ENCODE results near the gene OR51B2.
"Not testable (repeated sequence)": the region's sequence is repeated elsewhere in the genome, so short reads cannot be mapped to it uniquely, and the experiment has no call there.

Gene OR51B2

DNA sequence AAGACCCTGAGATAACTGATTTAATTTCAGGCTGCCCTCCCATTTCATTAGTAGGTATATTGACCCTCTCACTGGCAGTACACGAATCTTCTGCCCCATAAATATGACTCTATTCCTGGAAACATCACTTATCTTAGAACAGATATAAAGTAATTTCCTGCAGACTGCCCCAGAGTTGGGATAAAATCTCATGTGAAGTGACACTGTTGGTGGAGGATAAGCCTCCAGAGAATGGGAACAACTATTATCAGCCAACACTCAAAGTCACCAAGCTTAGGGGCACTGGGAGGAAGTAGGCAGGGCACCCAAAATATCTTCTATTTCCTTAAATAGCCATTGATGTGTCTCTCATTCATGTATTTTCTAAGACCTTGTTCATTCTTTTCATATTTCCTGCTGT is 11.1 kb upstream of the OR51B2 start:
- in situ Hi-C loops (cut with MboI; ENCODE audit: low pct_unique_long_range_greater_than_20kb, low sequenced_read_pairs) = no loop called here
- DNase-seq = no peak

DNA sequence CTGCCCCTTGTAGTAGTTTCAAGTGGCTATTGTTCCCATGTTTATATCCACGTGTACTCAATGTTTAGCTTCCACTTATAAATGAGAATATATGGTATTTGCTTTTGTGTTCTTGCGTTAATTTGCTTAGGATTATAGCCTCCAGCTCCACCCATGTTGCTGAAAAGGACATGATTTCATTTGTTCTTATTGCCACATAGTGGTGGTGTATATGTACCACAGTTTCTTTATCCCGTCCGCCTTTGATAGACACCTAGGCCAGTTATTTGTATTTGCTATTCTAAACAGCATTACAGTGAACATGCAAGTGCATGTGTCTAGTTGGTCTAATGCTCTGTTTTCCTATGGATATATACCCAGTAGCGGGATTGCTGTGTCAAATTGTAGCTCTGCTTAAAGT is 6.8 kb downstream of the OR51B2 start:
- in situ Hi-C loops (cut with MboI; ENCODE audit: low pct_unique_long_range_greater_than_20kb, low sequenced_read_pairs) = no loop called here
- no peak for DNase-seq

DNA sequence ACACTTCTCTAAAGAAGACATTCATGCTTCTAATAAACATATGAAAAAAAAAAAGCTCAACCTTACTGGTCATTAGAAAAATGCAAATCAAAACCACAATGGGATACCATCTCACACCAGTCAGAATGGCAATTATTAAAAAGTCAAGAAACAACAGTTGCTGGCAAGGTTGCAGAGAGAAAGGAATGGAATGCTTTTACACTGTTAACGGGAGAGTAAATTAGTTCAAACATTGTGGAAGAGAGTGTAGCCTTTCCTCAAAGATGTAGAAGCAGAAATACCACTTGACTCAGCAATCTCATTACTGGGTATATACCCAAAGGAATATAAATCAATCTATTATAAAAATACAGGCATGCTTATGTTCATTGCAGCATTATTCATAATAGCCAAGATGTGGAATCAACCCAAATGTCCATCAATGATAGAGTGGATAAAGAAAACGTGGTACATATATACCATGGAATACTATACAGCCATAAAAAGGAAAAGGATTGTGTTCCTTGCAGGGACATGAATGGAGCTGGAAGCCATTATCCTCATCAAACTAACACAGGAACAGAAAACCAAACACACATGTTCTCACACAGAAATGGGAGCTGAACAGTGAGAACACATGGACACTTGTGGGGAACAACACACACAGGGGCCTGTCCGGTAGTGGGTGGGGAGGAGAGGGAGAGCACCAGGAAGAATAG is 10.6 kb downstream of the OR51B2 start:
- DNase-seq; in situ Hi-C loops (cut with MboI; ENCODE audit: low pct_unique_long_range_greater_than_20kb, low sequenced_read_pairs): not testable (repeated sequence)

DNA sequence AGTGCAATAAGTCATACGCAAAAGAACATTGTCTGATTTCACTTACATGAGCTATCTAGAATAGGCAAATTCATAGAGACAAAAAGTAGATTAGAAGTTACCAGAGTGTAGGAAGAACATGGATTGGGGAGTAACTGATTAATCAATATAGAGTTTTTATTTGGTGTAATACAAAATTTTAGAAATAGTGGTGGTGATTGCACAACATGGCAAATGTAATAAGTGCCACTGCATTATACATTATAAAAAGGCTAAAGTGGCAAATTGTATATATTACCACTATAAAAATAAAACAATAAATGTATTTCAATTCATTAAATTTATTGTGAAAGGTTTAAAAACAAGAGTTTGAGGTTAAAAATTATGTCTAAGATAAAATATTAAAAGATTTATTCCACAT is 13.7 kb downstream of the OR51B2 start:
- in situ Hi-C loops (cut with MboI; ENCODE audit: low pct_unique_long_range_greater_than_20kb, low sequenced_read_pairs) = no loop called here
- no peak for DNase-seq

DNA sequence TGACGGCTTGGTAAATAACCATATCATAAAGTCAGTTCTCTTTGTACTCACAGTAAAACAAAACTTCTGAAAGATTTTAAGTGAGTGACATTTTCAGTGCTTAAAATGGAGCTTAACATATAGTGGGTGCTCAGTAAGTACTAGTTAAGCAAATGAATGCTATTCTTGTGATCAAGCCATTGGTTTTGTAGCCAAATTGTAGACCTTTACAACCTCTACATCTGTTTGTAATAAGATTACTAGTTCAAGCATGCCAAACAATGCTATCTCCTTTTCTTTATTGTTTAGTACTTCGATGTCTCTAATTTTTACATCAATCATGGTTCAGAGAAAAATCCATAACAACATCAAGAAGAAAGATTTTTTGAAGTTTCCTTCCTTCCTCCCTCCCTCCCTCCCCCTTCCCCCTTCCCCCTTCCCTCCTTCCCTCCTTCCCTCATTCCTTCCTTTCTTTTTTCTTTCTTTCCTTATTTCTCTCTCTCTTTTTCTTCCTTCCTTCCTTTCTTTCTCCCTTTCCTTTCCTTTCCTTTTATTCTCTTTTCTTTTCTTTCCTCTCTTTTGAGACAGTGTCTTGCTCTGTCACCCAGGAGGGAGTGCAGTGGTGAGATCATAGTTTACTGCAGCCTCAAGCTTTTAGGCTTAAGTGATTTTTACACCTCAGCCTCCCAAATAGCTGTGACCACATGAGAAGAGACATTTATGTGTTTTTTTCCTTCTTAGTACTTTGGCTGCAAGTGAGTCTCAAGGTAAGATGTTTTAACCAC is 16.7 kb downstream of the OR51B2 start:
- in situ Hi-C loops (cut with MboI; ENCODE audit: low pct_unique_long_range_greater_than_20kb, low sequenced_read_pairs) = no loop called here
- no peak for DNase-seq

DNA sequence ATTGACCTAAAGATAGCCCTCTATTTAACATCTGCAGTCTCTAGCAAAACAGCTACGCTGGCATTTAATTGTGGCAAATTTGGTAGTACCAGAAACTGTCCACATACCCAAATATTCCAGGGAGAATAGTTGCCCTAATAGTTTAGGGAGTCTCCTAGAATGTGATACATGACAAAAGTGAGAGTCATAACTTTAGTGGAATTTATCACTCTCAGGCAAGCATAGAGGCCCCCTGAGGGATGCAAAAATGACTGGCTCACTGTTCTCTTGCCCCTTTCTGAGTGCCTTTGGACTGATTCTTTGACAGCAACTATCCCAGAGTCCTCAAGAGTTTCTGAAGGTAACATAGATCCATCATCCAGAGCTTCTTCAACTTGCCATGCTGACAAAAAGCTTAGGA is 20.1 kb downstream of the OR51B2 start:
- in situ Hi-C loops (cut with MboI; ENCODE audit: low pct_unique_long_range_greater_than_20kb, low sequenced_read_pairs) = no loop called here
- no peak for DNase-seq

DNA sequence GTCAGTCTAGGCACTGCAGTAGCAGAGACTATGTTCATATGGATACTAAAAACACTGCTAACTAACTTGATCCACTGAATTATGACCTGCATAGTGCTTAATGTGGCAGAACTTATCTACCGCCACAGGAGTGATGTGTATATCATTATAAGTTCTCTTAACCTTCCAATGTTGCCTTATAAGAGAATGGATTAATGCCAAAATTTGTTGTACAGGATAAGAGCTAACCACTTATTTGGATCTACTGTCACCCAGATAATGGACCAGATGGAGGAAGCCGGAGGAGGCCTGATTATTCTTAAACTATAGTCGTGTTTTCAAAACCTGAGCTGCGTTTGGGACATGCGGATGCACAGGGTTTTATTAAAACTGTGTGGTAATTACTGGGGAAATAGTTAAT is 20.5 kb downstream of the OR51B2 start:
- in situ Hi-C loops (cut with MboI; ENCODE audit: low pct_unique_long_range_greater_than_20kb, low sequenced_read_pairs) = no loop called here
- no peak for DNase-seq

DNA sequence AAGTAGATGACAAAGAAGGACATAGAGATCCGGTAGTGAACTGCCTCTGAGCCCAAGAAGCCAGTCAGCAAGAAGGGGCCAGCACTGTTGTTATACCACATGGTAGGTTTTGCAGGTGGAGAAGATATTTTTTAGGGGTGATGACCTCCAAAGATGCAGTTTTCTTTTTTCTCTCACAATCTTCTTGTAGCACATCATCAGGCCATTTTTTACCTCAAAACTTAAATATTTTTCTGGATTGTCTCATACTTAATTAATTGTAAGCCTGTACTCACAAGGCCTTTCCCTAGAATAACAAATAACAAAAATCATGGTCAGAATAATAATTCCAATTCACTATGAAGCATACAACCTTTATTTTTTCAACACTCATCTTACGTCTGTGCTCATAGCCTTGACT is 22.3 kb downstream of the OR51B2 start, which contains the start of gene OR51B4:
Gene OR51B4, minus strand, starts transcription at position 101 of the 400 bp plus-strand sequence. Its CDS starts 0 bp downstream, at position 101.
- in situ Hi-C loops (cut with MboI; ENCODE audit: low pct_unique_long_range_greater_than_20kb, low sequenced_read_pairs) = no loop called here
- DNase-seq = no peak

DNA sequence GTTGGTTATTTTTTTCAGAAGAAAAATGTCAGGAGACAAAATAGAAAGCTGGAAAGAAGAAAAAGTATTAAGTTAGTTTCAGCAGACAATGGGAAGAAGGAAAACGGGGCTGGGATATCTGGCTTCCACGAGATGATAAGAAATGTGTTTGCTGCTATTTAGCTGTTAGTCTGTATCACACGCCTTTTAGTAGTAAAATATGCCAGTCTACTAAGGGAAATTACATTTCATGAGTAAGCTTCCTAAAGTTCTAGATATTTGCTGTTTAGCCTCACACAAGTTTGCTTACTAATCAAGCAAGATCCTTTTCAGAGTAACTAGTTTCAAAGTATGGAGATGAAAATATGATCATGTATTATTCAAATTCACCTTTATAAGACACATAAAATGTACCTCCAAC is 23.8 kb downstream of the OR51B2 start:
- in situ Hi-C loops (cut with MboI; ENCODE audit: low pct_unique_long_range_greater_than_20kb, low sequenced_read_pairs) = no loop called here
- DNase-seq = no peak

DNA sequence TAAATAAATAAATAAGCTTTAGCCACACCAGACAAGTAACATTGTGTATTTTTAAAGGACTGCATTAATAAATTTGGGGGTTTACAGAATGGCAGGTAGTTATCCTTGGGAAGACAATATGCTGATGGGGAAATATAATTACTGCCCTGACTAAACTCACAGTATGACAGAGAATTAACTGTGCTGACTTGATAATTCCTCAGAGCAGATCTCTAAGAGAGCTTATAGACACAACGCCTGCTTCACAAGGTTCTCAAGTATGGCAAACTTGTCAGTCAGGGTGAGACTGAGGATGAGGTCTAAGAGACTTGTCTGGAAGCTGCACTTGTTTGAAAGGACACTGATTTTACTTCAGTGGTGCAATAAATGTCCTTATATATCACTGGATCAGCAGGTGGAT is 25.6 kb downstream of the OR51B2 start:
- in situ Hi-C loops (cut with MboI; ENCODE audit: low pct_unique_long_range_greater_than_20kb, low sequenced_read_pairs) = no loop called here
- no peak for DNase-seq

DNA sequence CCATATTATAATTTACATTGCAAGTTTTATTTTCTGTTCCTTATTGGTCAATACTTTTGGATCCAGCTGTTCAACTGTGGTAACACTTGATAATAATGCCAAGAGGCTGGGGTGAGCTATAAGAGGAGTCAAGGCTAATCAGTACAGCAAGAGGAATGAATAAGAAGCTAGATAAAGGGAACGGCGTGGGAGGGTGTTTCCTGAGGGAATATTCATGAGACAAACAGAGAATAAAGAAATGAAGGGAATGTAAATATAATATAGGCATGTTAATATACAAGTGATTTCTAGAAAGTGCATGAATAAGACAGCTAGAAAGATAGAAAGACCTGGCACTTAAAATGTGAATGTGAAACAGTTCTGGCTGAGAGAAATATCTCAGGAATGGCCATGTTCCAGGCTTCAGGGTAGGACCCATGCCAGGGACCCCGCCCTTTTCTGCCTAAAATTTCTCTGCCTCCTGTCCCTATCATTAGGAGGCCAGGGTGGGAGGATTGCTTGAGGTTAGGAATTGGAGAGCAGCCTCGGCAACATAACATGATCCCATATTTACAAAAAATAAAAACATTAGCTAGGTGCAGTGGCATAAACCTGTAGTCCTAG is 26.3 kb downstream of the OR51B2 start:
- DNase-seq = no peak
- in situ Hi-C loops (cut with MboI; ENCODE audit: low pct_unique_long_range_greater_than_20kb, low sequenced_read_pairs) = no loop called here

DNA sequence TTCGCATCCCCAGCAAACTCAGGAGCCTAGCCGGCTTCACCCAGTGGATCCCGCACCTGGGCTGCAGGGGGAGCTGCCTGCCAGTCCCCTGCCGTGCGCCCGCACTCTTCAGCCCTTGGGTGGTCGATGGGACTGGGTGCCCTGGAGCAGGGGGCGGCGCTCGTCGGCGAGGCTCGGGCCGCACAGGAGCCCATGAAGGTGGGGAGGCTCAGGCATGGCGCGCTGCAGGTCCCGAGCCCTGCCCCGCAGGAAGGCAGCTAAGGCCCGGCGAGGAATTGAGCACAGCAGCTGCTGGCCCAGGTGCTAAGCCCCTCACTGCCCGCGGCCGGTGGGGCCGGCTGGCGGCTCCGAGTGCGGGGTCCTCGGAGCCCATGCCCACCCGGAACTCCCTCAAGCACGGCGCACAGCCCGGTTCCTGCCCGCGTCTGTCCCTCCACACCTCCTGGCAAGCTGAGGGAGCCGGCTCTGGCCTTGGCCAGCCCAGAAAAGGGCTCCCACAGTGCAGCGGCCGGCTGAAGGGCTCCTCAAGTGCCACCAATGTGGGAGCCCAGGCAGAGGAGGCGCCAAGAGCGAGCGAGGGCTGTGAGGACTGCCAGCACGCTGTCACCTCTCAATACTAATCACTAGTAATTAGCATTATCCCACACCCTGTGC is 29.6 kb downstream of the OR51B2 start:
- in situ Hi-C loops (cut with MboI; ENCODE audit: low pct_unique_long_range_greater_than_20kb, low sequenced_read_pairs); DNase-seq: not testable (repeated sequence)

DNA sequence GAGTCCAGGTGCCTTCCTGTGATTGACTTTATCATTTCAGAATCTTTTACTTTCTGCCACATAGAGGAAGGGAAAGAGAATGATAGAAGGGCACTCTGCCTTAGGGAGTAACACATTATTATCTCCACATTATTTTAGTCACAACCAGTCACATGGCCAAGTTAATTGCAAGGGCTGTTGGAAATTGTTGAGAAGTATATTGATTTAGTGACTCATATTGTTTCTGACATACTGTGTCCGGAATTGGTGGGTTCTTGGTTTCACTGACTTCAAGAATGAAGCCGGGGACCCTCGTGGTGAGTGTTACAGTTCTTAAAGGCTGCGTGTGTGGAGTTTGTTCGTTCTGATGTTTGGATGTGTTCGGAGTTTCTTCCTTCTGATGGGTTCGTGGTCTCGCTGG is 31.1 kb downstream of the OR51B2 start:
- DNase-seq = no peak
- in situ Hi-C loops (cut with MboI; ENCODE audit: low pct_unique_long_range_greater_than_20kb, low sequenced_read_pairs) = no loop called here

DNA sequence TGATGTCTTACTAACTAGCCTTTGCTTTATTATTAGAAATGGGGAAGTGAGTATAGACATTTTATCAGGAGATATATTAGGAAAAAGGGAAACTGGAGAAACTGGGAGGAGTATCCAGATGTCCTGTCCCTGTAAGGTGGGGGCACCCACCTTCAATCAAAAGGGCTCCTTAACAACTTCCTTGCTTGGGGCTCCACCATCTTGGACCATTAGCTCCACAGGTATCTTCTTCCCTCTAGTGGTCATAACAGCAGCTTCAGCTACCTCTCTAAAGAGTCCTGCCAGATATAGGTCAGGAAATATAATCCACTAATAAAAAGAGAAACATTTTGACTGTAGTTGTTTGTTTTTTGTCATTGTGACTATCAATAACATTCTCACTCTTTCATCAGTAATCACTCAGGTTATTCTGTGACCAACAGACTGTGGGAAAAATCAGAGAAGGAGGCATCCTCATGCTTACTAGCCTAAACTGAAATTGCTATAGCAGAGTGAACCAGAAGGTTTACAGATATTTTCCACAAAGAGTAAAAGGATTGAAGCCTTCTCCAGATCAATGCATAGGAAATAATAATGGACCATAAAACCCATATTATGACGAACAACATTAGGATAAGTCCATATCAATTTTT is 32.8 kb downstream of the OR51B2 start:
- peak; percentile 11 for DNase-seq
- in situ Hi-C loops (cut with MboI; ENCODE audit: low pct_unique_long_range_greater_than_20kb, low sequenced_read_pairs) = no loop called here

DNA sequence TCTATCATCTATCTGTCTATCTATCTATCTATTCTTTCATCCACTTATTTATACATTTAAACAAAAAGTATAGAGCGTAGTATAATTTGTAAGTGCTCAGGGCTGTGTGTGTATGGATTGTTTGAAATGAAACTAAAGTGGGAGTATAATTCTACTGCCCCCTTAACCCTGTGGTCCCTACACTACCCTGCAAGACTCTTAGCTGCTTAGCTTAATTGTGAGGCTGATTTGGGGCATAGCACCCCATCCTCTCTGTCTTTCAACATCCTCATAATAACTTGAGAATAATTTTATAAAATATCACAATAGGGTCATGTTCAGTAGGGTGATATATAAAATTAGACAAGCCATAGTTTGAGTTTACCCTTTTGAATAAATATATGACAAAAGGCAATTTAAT is 34.0 kb downstream of the OR51B2 start:
- no peak for DNase-seq
- in situ Hi-C loops (cut with MboI; ENCODE audit: low pct_unique_long_range_greater_than_20kb, low sequenced_read_pairs) = no loop called here

DNA sequence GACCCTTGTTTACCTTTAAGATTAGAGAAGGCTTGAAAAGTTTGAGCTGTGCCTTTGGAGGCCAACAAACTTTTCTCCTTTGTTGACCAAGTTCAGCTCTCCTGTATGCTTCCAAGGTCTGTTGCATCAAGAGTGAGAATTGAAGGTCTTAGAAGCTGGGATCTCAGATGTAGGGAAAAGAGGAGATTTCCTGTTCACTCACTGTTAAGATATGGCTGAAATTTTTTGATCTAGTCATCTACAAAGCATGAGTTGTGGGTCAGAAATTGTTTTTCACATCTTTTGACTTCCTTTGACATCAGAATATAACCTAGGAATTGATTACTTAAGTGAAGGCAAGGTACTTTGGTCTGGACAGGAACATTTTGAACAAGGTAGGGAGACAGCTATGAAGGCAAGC is 34.4 kb downstream of the OR51B2 start:
- no peak for DNase-seq
- in situ Hi-C loops (cut with MboI; ENCODE audit: low pct_unique_long_range_greater_than_20kb, low sequenced_read_pairs) = no loop called here

DNA sequence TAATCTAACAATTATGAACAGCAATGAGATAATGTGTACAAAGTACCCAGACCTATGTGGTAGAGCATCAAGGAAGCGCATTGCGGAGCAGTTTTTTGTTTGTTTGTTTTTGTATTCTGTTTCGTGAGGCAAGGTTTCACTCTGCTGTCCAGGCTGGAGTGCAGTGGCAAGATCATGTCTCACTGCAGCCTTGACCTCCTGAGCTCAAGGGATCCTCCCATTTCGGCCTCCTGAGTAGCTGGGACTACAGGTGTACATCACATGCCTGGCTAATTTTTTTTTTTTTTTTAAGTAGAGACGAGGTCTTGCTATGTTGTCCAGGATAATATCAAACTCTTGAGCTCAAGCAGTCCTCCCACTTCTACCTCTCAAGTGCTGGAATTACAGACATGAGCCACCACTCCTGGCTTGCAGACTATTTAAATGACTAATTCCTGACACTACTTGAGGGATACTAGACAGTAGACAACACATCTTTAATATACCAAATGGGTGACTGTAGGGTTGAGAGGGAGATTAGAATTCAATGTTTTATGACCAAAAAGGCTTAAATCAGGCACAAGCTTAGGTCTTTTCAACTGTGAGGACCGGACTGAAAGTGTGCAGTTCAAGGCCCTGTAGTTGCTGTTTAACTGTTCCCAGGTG is 35.1 kb downstream of the OR51B2 start:
- in situ Hi-C loops (cut with MboI; ENCODE audit: low pct_unique_long_range_greater_than_20kb, low sequenced_read_pairs) = no loop called here
- no peak for DNase-seq

DNA sequence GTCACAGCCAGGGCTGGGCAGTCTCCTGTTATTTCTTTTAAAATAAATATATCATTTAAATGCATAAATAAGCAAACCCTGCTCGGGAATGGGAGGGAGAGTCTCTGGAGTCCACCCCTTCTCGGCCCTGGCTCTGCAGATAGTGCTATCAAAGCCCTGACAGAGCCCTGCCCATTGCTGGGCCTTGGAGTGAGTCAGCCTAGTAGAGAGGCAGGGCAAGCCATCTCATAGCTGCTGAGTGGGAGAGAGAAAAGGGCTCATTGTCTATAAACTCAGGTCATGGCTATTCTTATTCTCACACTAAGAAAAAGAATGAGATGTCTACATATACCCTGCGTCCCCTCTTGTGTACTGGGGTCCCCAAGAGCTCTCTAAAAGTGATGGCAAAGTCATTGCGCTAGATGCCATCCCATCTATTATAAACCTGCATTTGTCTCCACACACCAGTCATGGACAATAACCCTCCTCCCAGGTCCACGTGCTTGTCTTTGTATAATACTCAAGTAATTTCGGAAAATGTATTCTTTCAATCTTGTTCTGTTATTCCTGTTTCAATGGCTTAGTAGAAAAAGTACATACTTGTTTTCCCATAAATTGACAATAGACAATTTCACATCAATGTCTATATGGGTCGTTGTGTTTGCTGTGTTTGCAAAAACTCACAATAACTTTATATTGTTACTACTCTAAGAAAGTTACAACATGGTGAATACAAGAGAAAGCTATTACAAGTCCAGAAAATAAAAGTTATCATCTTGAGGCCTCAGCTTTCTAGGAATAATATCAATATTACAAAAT is 35.8 kb downstream of the OR51B2 start:
- DNase-seq = no peak

More for the DNA sequence above, 35.8 kb downstream of the OR51B2 start:
- in situ Hi-C loops (cut with MboI; ENCODE audit: low pct_unique_long_range_greater_than_20kb, low sequenced_read_pairs) = no loop called here
